HCT116 (cell line): ENCODE measurements around the gene FGFR4.

Source experiments
- CEBPB ChIP-seq: IDR thresholded peaks from 2 replicates; pipeline ENCODE4 v1.6.1; 2012; ENCODE audit warnings: low read depth
- CTCF ChIP-seq, 3 experiments: fragments of 200-600 bp in 1 of 3; sonication (generic) in 1 of 3; IDR thresholded peaks in 2 of 3; conservative IDR thresholded peaks in 1 of 3; 2 replicates each; pipeline ENCODE4 v1.5.1; 2012 to 2017; ENCODE audit warnings: low read depth in 2 of 3, low read length in 2 of 3, antibody characterized with exemption in 1 of 3, borderline replicate concordance in 1 of 3, control low read depth in 1 of 3, mild to moderate bottlenecking in 1 of 3, mixed read lengths in 1 of 3, mixed run types in 1 of 3, moderate library complexity in 1 of 3; ENCODE audit not compliant: insufficient read depth in 1 of 3
- EZH2 ChIP-seq: fragments of 200-600 bp; sonication (generic); IDR thresholded peaks from 2 replicates; pipeline ENCODE4 v1.6.1; 2017; ENCODE audit warnings: antibody characterized with exemption, mixed run types
- EZH2phosphoT487 ChIP-seq: fragments of 200-600 bp; IDR thresholded peaks from 2 replicates; pipeline ENCODE4 v1.6.1; 2018; ENCODE audit warnings: antibody characterized with exemption, borderline replicate concordance
- MAX ChIP-seq: IDR thresholded peaks from 2 replicates; pipeline ENCODE4 v1.6.1; 2012
- POLR2A ChIP-seq: IDR thresholded peaks from 2 replicates; pipeline ENCODE4 v1.7.0; 2011; ENCODE audit warnings: borderline replicate concordance; ENCODE audit not compliant: insufficient read depth, insufficient read length; ENCODE audit errors: extremely low read depth
- POLR2AphosphoS5 ChIP-seq: IDR thresholded peaks from 2 replicates; pipeline ENCODE4 v1.6.1; 2011; ENCODE audit warnings: mild to moderate bottlenecking, low read depth, low read length, moderate library complexity
- RAD21 ChIP-seq: IDR thresholded peaks from 2 replicates; pipeline ENCODE4 v1.6.1; 2012; ENCODE audit warnings: low read depth, mild to moderate bottlenecking
- SIN3A ChIP-seq: IDR thresholded peaks from 2 replicates; pipeline ENCODE4 v1.6.1; 2012; ENCODE audit warnings: low read depth
- YY1 ChIP-seq: IDR thresholded peaks from 2 replicates; pipeline ENCODE4 v1.6.1; 2011; ENCODE audit warnings: low read length, low read depth, moderate library complexity, mild to moderate bottlenecking; ENCODE audit not compliant: insufficient replicate concordance; ENCODE audit errors: extremely low read depth

- TF ChIP-seq CTCF (IDR thresholded peaks at IDR 0.05 in 2 of 3, conservative IDR thresholded peaks at IDR 0.05 in 1 of 3; ENCODE audit: borderline replicate concordance in 1 of 3, insufficient read depth in 1 of 3, low read depth in 2 of 3, low read length in 2 of 3): no peak
- no peak for TF ChIP-seq EZH2
- TF ChIP-seq YY1: no peak
- TF ChIP-seq POLR2A: no peak
- no peak for TF ChIP-seq CEBPB
- no peak for TF ChIP-seq RAD21
- no peak for TF ChIP-seq EZH2phosphoT487
- no peak for TF ChIP-seq SIN3A
- TF ChIP-seq POLR2AphosphoS5: no peak
- no peak for TF ChIP-seq MAX
Measured at GRCh38 chr5:177091232-177091631, 4.5 kb downstream of the FGFR4 start.
